HG02973 (cell line): ENCODE data around the gene BAIAP2.

Experiments used
- ATAC-seq: cut with Tn5 transposase; IDR thresholded peaks from one replicate; pipeline ENCODE4 v1.9.1; 2021; ENCODE audit warnings: moderate library complexity; ENCODE audit not compliant: unreplicated experiment

The BAIAP2 gene, protein sequence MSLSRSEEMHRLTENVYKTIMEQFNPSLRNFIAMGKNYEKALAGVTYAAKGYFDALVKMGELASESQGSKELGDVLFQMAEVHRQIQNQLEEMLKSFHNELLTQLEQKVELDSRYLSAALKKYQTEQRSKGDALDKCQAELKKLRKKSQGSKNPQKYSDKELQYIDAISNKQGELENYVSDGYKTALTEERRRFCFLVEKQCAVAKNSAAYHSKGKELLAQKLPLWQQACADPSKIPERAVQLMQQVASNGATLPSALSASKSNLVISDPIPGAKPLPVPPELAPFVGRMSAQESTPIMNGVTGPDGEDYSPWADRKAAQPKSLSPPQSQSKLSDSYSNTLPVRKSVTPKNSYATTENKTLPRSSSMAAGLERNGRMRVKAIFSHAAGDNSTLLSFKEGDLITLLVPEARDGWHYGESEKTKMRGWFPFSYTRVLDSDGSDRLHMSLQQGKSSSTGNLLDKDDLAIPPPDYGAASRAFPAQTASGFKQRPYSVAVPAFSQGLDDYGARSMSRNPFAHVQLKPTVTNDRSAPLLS

GRCh38 chr17:81034779-81035520 is at the start of gene BAIAP2:
Gene BAIAP2 (plus strand): TSS chr17:81035151. CDS start chr17:81035255, 104 bp downstream.
- ATAC-seq: peak; percentile 56

GRCh38 chr17:80986046-80986445 is 48.9 kb upstream of the BAIAP2 start:
- ATAC-seq: no peak

DNA sequence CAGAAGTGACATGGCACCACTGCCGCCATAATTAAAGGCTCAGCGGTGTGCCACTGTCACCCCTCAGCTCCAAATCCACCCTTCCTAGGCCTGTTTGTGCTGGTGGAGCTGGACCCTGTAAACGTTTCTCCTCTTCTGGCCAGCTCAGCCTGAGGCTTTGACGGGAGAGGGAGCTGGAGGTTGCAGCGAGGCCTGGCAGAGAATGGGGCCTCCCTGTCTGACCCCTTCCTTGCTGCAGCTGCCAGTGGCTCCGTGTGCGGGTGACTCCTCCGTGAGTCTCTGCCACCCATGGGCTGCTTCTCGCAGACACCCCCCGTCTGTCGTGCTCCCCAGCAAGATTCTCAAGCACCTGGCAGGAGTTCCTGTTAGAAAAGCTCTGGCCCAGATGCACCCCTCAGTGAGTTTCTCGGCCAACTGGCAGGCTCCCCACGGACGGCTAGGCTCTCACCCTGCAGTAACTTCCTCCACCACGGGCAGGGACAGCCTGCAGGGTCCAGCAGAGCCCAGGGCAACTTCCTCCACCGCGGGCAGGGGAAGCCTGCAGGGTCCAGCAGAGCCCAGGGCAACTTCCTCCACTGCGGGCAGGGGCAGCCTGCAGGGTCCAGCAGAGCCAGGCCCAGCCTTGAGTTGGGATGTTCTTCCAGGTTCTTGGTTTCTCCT is 48.0 kb upstream of the BAIAP2 start:
- ATAC-seq: no peak

DNA sequence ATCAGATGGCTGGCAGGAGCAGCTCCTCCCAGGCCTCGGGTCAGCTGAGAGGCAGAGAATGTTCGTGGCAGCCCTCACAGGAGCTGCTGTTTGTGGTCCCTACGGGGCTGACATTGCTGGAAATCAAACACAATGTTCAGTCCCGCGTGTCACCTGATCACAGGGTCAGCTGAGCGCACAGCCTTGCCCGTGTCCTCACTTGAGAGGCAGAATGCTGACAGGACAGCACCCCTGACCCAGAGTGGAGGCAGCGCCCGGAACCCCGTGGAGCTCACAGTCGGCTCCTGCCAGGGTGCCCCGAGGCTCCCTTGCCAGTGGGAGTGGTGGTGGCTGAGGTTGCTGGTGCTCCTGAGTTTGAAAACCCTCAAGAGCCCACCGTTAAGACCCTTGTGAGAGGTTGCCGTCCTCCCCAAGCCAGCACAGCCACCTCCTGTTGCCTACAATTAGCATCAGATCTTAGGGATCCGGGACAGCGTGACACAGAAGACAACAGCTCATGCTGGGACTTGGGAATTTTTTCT is 47.0 kb upstream of the BAIAP2 start:
- ATAC-seq: no peak

GRCh38 chr17:80989586-80989913 is 45.4 kb upstream of the BAIAP2 start:
- no peak for ATAC-seq

DNA sequence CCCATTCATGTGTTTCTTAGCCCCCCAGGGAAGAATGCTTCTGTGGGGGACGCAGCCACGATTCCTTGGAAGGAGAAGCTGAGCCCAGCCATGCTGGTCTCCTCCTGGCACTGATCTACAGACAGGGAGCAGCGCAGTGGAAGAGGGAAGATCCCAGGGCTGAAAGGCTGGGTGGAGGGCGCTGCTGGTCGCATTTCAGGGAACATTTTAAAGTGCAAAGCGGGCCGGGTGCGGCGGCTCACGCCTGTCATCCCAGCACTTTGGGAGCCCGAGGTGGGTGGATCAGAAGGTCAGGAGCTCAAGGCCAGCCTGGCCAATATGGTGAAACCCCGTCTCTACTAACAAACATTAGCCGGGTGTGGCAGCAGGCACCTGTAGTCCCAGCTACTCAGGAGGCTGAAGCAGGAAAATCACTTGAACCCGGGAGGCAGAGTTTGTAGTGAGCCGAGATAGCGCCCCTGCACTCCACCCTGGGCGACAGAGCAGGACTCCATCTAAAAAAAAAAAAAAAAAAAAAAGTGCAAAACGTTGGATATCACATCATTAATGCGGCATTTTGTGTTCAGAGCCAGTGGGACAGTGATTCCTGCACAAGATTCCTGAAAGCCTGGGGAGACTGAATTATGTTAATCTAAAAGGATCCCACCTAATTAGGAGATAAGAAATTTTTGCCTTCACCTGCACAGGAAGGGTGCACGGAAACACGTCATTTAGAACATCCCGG is 43.9 kb upstream of the BAIAP2 start:
- no peak for ATAC-seq

- no peak for ATAC-seq
Observed at GRCh38 chr17:80991645-80992076, 43.3 kb upstream of the BAIAP2 start, which contains the start of gene CHMP6. Gene CHMP6 (plus strand): TSS chr17:80991841. CDS start chr17:80991919, 78 bp downstream.

GRCh38 chr17:80992077-80992947 is 42.6 kb upstream of the BAIAP2 start:
- ATAC-seq: no peak

GRCh38 chr17:80992948-80993624 is 41.9 kb upstream of the BAIAP2 start:
- no peak for ATAC-seq

- no peak for ATAC-seq
Observed at GRCh38 chr17:80995131-80995530, 39.8 kb upstream of the BAIAP2 start.

DNA sequence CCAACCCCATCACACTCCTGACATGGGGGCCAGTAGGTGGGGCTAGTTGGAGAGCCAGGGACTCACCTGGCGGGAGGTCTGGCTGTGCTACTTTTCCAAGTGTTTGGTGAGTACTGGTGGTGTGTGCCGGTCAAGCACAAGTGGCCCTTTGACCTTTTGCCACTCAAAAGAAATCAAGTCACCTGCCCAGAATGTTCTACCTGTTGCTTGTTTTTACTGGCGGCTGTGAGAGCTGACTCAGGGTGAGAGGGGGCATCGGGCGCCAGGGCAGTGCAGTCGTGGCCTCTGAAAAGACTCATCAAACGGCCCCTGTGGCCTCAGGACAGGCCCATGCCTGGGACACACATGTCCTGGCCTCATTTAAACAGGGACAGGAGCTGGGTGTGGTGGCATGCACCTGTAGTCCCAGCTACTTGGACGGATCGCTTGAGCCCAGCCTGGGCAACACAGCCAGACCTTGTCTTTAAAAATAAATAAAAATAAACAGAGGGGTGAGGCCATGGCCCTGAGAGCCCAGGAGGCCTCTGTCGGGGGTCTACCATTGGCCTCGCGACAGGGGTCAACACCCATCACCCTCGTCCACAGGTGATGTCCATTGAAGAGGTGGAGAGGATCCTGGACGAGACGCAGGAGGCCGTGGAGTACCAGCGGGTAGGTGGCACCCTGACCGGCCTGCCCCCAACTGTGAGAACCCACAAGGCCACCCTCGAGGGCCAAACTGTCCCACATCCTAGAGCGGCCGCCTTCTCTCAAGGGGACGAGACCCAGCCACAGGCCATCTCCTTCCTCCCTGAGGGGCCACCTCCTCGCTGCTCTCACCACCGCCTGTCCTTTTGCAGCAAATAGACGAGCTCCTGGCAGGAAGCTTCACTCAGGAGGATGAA is 38.3 kb upstream of the BAIAP2 start:
- ATAC-seq: no peak

GRCh38 chr17:80997424-80998117 is 37.4 kb upstream of the BAIAP2 start:
- ATAC-seq: no peak

GRCh38 chr17:80998118-80998747 is 36.7 kb upstream of the BAIAP2 start:
- no peak for ATAC-seq

DNA sequence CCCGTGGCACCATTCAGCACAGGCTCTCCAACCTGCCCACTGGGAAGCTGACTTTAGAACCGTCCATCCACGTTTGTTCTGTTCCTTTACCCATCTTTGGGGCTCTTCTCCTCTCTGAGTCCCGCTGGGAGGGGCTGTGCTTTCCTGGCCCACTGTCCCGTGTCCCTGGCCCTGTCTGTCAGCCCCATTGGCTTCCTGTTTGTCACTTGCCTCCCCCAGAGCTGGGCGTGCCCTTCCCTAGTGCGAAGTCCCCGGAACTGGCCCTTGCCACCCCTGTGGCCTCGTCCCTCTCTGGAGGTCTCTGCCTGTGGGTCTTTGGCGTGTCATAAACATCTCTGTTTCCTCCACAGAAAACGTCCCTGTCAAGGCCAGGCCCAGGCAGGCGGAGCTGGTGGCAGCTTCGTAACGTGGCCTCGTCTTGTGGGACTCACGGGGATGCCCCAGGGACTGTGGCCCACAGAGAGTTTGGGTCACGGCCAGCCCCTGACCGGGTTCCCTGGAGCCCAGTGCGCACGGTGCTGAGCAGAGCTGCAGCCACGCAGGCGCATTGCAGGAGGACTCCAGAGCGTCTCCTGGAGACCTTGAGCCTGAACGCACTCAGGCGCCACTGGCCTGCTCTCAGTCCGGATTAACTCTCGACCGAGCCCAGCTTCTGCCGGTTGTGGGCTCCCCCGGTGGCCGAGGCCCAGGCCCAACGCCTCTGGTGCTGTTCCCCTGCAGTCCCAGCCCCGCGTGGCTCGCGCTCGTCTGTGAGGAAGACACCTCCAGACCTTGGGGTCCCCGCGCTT is 36.0 kb upstream of the BAIAP2 start:
- no peak for ATAC-seq

GRCh38 chr17:80999536-81000333 is 35.2 kb upstream of the BAIAP2 start:
- ATAC-seq: no peak

GRCh38 chr17:81000334-81000630 is 34.7 kb upstream of the BAIAP2 start:
- ATAC-seq: no peak
